ENCODE measurements around the gene SMAD7.

DNA sequence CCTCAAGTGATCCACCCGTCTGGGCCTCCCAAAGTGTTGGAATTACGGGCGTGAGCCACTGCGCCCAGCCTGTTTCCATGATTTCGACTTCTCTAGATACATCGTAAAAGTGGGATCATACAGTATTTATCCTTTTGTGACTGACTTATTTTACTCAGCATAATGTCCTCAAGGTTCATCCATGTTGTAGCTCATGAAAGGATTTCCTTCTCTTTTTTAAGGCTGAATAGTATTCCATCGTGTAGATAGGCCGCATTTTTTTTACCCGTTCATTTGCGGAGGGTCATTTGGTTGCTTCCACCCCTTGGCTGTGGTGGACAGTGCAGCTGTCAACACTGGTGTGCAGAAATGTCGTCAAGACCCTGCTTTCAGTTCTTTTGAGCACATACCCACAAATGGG is 48.8 kb upstream of the SMAD7 start:
- TF ChIP-seq, protein P1, sequence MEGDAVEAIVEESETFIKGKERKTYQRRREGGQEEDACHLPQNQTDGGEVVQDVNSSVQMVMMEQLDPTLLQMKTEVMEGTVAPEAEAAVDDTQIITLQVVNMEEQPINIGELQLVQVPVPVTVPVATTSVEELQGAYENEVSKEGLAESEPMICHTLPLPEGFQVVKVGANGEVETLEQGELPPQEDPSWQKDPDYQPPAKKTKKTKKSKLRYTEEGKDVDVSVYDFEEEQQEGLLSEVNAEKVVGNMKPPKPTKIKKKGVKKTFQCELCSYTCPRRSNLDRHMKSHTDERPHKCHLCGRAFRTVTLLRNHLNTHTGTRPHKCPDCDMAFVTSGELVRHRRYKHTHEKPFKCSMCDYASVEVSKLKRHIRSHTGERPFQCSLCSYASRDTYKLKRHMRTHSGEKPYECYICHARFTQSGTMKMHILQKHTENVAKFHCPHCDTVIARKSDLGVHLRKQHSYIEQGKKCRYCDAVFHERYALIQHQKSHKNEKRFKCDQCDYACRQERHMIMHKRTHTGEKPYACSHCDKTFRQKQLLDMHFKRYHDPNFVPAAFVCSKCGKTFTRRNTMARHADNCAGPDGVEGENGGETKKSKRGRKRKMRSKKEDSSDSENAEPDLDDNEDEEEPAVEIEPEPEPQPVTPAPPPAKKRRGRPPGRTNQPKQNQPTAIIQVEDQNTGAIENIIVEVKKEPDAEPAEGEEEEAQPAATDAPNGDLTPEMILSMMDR (IDR thresholded peaks at IDR 0.05): no peak
- TF ChIP-seq ZFX (IDR thresholded peaks at IDR 0.05; ENCODE audit: borderline replicate concordance): no peak
